ACHN (cell line): ENCODE measurements around the gene GRHL3.

Source experiments
- DNase-seq: peaks from one replicate; pipeline ENCODE4 v3.0.0-alpha.2; 2015
- in situ Hi-C: cut with HindIII; loops from 2 replicates; pipeline ENCODE4 v1.10.0; 2017; ENCODE audit warnings: low sequenced_read_pairs, low pct_ligation_motif_present, low pct_unique_long_range_greater_than_20kb

GRHL3 gene

GRCh38 chr1:24331961-24332673, 13.0 kb downstream of the GRHL3 start:
- no peak for DNase-seq
- in situ Hi-C loops: no loop called here

DNA sequence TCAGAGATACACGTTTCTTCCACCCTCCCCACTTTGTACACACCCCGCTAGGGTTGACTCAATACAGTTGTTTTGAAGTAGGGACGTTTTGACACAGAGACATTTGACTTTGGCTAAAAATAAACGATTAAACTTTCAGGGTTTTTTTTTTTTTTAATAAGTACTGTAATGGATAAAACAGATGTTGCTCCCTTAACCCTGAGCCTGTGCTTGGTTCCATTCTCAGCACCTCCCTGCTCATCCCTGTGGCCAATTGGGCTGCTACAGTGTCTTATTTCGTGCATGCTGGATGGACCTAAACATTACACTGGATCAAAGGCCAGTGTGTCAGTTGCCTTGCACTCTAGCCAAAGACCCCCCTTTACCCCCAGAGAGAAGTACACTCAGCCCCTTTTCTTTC, 16.9 kb downstream of the GRHL3 start:
- DNase-seq: no peak
- in situ Hi-C loops: no loop called here

DNA sequence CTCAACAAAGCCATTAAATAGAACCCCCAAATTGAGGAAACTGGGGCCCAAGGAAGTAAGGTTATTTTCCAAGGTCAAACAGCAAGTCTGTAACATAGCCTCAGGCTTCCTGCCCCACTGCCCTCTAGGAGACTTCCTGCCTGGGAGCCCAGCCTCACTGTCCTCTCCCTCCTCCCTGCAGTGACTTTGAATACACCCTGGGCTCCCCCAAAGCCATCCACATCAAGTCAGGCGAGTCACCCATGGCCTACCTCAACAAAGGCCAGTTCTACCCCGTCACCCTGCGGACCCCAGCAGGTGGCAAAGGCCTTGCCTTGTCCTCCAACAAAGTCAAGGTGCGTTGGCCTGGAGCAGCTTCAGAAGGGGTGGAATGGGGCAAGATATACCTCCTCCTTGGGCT, 18.3 kb downstream of the GRHL3 start:
- in situ Hi-C loops: no loop called here

DNA sequence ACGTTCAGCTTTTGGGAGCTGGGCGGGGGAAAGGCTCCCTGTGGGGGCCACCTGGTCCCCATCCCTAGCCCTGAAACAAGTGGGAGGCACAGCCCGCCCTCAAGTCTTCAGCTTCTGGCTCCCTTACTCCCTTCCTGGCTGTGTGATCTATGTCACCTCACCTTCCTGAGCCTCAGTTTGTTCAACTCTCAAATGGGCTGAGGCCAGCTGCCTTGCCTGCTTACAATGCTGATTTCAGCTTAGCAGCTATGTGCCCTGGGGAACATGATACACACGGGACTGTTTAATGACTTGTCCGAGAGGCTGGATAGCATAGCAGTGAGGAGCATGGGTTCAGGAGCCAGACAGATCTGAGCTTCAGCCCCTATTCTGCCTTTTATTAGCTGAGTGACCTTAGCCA, 19.3 kb downstream of the GRHL3 start:
- in situ Hi-C loops: no loop called here
- DNase-seq: no peak

More for the DNA sequence above, 18.3 kb downstream of the GRHL3 start:
- DNase-seq: no peak

DNA sequence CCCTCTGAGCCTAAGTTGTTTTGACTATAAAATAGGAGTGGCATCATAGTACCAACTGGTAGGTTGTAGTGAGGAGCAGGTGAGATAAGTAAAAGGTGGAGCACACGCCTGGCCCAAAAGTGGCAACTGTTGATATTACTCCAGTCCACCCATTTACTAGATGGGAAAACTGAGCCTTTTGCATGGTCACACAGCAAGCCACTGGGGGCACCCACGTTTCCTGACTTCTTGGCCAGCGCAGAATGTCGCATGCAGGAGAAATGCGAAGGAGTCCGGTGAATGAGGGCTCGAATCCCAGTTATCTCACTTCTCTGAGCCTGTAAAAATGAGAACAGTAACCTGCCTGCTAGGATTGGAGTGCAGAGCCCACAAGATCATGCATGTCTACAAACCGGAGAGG, 20.8 kb downstream of the GRHL3 start:
- DNase-seq: no peak
- in situ Hi-C loops: no loop called here

- in situ Hi-C loops: no loop called here
- no peak for DNase-seq
These were observed 21.6 kb downstream of the GRHL3 start for GRCh38 chr1:24340770-24341169.

DNA sequence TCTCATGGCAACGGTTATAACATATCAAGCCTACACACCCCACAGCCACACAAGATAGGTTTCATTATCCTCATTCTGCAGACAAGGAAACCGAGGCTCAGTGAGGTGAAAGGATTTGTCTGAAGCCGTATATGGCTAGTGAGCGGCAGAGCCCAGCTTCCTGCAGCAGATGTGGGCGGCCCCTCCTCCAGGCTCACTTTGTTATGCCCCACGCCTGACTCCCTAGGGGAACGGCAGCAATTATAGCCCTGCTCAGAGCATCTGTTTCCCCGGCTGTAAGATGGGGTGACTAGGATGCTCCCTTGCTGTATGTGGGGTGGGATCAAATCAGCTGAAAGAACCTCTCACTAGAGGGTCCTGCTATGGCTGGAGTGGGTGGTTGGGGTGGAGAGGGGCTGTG, 22.1 kb downstream of the GRHL3 start:
- in situ Hi-C loops: no loop called here
- DNase-seq: no peak

- in situ Hi-C loops: no loop called here
- no peak for DNase-seq
These were observed 24.4 kb downstream of the GRHL3 start for GRCh38 chr1:24343412-24344089.

- in situ Hi-C loops: no loop called here
- DNase-seq: no peak
These were observed 25.1 kb downstream of the GRHL3 start for GRCh38 chr1:24344090-24344742.

DNA sequence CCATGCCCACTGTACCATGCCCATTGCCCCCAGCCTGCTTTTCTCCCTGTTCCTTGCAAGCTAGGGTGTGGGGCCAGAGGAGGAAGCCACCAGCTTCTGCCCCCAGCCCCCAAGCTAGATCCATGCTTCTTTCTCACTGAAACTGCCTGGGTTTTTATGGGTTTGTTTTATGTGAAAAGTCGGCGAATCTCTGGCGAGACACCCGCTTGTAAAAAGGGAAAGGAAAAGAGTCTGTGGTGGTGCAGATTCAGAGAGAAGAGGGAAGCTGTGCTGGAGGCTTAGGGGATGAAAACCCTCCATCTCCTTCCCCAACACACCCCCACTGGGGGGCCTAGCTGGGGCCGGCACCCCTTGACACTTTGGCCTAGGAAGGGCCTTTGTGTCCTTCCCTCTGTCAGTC, 26.2 kb downstream of the GRHL3 start:
- no peak for DNase-seq
- in situ Hi-C loops: no loop called here

- in situ Hi-C loops: no loop called here
- DNase-seq: no peak
These were observed 28.2 kb downstream of the GRHL3 start for GRCh38 chr1:24347159-24347934.

GRCh38 chr1:24348196-24348595, 29.0 kb downstream of the GRHL3 start:
- no peak for DNase-seq
- in situ Hi-C loops: no loop called here

DNA sequence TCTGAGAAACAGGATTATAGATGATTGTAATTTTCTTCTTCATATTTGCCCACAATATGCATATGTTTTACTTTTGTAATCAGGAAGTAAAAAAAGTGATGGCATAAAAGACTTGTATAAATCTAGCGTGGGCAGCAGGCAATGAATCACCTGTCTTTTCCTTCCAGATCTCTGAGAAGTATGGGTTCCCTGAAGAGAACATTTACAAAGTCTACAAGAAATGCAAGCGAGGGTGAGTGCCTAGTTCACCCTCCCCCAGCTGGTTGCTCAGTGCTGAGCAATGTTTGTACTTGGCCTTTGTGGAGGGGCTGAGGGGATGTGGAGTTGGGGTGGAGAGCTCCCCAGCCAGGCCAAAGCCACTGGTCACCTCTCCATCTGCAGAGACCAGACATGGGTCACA, 30.7 kb downstream of the GRHL3 start:
- DNase-seq: no peak
- in situ Hi-C loops: no loop called here

- DNase-seq: no peak
These were observed 32.1 kb downstream of the GRHL3 start for GRCh38 chr1:24351247-24351646.

DNA sequence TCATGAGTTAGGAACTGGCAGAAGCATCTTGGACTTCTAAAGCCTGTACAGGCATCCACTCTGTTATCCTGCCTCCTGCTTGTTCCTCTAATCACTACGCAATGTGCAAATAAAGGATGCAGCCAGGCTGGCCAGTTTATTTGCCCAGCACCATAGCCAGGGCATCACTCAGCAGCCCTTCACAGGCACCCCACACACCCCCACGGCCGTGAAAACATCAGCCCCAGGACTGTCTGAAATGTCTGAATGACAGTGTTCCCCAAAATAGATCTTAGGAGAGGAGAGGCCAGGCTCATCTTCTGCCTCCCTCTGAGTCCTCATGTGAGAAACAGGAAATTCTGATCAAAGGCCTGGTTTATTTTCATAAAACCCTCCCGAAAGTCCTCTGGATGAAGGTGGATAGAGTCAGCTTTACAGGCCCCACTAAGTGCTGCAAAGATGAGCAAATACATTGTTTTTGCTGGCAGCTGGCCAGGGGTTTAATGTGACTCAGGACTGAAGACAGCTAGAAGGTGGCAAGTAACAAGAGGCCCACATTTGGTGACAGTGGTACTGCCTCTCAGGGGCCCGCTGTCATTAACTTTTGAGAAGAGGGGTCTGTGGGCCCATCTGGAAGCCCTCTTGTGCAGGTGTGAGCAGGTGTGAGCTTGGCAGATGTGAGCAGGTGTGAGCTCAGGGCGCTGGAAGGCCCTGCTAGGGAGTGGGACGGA, 32.9 kb downstream of the GRHL3 start:
- no peak for DNase-seq
- in situ Hi-C loops: no loop called here

More at GRCh38 chr1:24351247-24351646, 32.1 kb downstream of the GRHL3 start:
- in situ Hi-C loops: no loop called here

DNA sequence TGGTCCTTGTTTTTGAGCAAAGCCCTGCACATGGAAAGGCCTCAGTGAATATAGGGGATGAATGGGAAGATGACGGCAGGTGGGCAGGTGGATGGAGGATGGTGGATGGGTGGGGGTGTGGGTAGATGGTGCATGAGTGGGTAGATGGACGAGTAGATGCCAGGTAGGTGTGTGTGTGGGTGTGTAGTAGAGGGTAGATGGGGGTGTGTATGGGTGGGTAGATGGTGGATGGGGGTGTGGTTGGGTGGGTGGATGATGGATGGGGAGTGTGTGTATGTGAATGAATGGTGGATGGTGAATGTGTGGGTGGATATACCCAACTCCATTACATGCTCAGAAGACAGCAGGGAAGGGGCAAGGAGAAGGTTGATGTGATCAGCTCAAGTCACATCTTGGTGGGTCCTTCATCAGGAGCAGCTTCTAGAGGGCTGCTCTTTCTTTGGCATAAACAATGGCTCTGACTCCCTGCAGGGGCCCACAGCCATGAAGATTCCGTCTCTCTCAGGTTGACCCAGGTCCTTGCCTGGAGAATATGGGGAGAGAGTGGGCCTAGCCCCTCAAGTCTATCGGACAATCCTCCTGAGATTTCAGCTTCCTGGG, 34.2 kb downstream of the GRHL3 start:
- no peak for DNase-seq
- in situ Hi-C loops: no loop called here

- in situ Hi-C loops: no loop called here
- DNase-seq: no peak
These were observed 36.3 kb downstream of the GRHL3 start for GRCh38 chr1:24355466-24355865.

DNA sequence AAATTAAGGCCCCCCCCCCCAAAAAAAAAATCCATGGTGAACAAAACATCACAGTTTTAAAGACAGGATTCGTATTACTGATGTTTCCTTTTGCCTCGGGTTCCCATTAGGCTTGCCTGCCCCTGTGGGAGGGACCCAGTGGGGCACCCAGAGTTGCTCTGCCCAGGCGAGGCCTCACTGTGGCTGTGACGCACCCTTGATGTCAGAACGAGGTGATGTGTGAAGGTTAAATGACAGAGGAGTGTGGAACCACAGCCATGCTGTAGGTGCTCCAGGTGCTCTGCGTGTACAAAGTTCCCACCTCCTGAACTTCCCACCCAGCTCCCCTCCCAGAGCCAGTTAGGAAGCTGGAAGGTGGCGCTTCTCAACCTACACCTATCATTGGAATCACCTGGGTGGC, 37.9 kb downstream of the GRHL3 start:
- no peak for DNase-seq
- in situ Hi-C loops: no loop called here
